Activated B cell treated with CpG ODN at 0.5 μM for 24 hours (primary cell): Measurements from ENCODE around the gene ACVRL1. TPM values are rescaled to one million over a fixed set of nuclear protein-coding genes. Genes with fewer than 3 reads are reported as not detected.

Experiments used
- ATAC-seq: fragments of 200-7000 bp; cut with Tn5 transposase; one replicate; pipeline ENCODE4 v1.10.0; 2021; ENCODE audit warnings: low read depth, mild to moderate bottlenecking, moderate library complexity
- CTCF ChIA-PET: fragments of 350-600 bp; sonication (Branson Sonifier 250); formaldehyde crosslinking; loops from one replicate; lab custom pipeline; 2021; ENCODE audit warnings: antibody characterized with exemption; lab: Charles Lee
- POLR2A ChIA-PET: fragments of 350-600 bp; sonication (Branson Sonifier 250); formaldehyde crosslinking; loops from one replicate; lab custom pipeline; 2021; ENCODE audit warnings: antibody characterized with exemption; lab: Charles Lee
- DNase-seq: peaks from one replicate; pipeline ENCODE4 v3.0.0; 2022
- H3K27ac Mint-ChIP-seq: one replicate; pipeline ENCODE4 v1.8.0; 2020; ENCODE audit warnings: mixed read lengths
- H3K27me3 Mint-ChIP-seq: one replicate; pipeline ENCODE4 v1.8.0; 2021; ENCODE audit warnings: mixed read lengths
- H3K36me3 Mint-ChIP-seq: one replicate; pipeline ENCODE4 v1.8.0; 2021; ENCODE audit warnings: low read depth, mixed read lengths
- H3K4me1 Mint-ChIP-seq: one replicate; pipeline ENCODE4 v1.8.0; 2021; ENCODE audit warnings: mixed read lengths
- H3K4me3 Mint-ChIP-seq: one replicate; pipeline ENCODE4 v1.8.0; 2020; ENCODE audit warnings: mild to moderate bottlenecking, mixed read lengths
- H3K9me3 Mint-ChIP-seq: one replicate; pipeline ENCODE4 v1.8.0; 2020; ENCODE audit warnings: mixed read lengths
- intact Hi-C: fragments of 100-400 bp; cut with micrococcal nuclease; formaldehyde crosslinking; loops from one replicate; pipeline ENCODE4 v1.15.1; 2024
- total RNA-seq: library from RNA; stranded (reverse); gene quantifications from 2 replicates; pipeline ENCODE4 v1.2.3, GENCODE V29; 2022
- TF ChIP-seq, protein P1 (sequence below): fragments of 200-600 bp; IDR thresholded peaks from one replicate; pipeline ENCODE4 v1.8.0; 2022; ENCODE audit warnings: antibody characterized with exemption, mild to moderate bottlenecking

The ACVRL1 gene
- total RNA-seq, 1 donor from 2014 or later, result not detected

DNA sequence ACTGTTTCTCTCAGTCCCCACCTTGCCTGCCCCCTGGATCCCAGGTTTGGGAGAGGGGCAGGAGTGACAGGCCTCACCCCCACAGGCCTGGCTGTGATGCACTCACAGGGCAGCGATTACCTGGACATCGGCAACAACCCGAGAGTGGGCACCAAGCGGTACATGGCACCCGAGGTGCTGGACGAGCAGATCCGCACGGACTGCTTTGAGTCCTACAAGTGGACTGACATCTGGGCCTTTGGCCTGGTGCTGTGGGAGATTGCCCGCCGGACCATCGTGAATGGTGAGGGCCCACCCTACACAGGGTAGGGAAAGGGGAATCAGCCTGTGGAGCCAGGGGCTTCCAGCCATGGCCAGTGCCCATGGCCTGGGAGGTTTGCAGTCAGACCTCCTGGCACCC is 8.6 kb downstream of the ACVRL1 start:
- intact Hi-C loops, result no loop called here
- no peaks in the 10 kb centered on the region for H3K36me3 Mint-ChIP-seq
- ChIA-PET POLR2A (no interaction called here), CTCF (no interaction called here)
- TF ChIP-seq, protein P1, sequence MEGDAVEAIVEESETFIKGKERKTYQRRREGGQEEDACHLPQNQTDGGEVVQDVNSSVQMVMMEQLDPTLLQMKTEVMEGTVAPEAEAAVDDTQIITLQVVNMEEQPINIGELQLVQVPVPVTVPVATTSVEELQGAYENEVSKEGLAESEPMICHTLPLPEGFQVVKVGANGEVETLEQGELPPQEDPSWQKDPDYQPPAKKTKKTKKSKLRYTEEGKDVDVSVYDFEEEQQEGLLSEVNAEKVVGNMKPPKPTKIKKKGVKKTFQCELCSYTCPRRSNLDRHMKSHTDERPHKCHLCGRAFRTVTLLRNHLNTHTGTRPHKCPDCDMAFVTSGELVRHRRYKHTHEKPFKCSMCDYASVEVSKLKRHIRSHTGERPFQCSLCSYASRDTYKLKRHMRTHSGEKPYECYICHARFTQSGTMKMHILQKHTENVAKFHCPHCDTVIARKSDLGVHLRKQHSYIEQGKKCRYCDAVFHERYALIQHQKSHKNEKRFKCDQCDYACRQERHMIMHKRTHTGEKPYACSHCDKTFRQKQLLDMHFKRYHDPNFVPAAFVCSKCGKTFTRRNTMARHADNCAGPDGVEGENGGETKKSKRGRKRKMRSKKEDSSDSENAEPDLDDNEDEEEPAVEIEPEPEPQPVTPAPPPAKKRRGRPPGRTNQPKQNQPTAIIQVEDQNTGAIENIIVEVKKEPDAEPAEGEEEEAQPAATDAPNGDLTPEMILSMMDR, result no peak
- ATAC-seq, result no peak
- no peaks in the 10 kb centered on the region for H3K9me3 Mint-ChIP-seq
- H3K27ac Mint-ChIP-seq, result no peak overlapping the region
- DNase-seq, result no peak
- peaks cover 4% of the 10 kb centered on the region for H3K27me3 Mint-ChIP-seq
- H3K4me3 Mint-ChIP-seq, result no peak overlapping the region
- no peaks in the 10 kb centered on the region for H3K4me1 Mint-ChIP-seq

- no peak for DNase-seq
- Mint-ChIP-seq H3K4me1 (no peaks in the 10 kb centered on the region), H3K27ac (no peak overlapping the region), H3K4me3 (no peak overlapping the region), H3K27me3 (peaks cover 2% of the 10 kb centered on the region), H3K9me3 (no peaks in the 10 kb centered on the region), H3K36me3 (no peaks in the 10 kb centered on the region)
- CTCF ChIA-PET, result no interaction called here
- intact Hi-C loops, result no loop called here
- TF ChIP-seq, protein P1, result no peak
- ATAC-seq, result no peak
- POLR2A ChIA-PET, result no interaction called here
Measured at GRCh38 chr12:51917041-51917590, 9.8 kb downstream of the ACVRL1 start.

DNA sequence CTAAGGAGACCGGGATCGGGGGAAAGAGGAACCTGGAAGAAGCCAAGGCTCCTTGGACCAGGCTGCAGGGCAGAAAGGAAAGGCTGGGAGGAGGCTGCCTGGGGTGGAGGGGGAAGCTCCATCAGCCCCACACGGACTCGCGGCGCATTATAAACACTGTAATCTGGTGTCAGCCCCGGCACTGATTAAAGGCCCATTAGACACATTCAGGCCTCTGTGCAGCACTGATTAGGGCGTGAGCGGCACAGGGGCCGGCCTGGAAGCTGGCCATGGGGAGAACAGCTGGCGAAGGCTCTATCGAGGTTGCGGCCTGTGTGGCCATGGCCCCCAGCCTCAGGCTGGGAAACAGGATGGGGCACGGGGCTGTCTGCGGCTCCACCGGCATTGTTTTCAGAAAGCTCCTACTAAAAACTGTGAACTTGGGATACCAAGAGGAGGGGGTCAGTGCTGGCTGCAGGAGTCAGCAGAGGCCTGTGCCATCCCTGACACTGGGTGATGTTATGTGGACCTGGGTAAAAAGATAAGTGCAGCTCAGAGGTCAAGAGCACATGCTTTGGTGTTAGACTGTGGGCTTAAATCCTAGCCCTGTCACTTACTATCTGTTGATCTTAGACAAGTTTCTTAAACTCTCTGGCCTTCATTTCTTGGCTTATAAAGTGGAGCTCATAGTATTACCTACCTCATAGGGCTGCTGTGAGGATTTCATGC is 10.6 kb downstream of the ACVRL1 start:
- Mint-ChIP-seq H3K27ac (no peak overlapping the region), H3K9me3 (no peaks in the 10 kb centered on the region), H3K36me3 (no peaks in the 10 kb centered on the region), H3K4me1 (peaks cover 6% of the 10 kb centered on the region), H3K27me3 (no peaks in the 10 kb centered on the region), H3K4me3 (no peak overlapping the region)
- ATAC-seq (no peak), DNase-seq (no peak)
- TF ChIP-seq, protein P1, result no peak
- ChIA-PET CTCF (no interaction called here), POLR2A (no interaction called here)
- intact Hi-C loops, result no loop called here

DNA sequence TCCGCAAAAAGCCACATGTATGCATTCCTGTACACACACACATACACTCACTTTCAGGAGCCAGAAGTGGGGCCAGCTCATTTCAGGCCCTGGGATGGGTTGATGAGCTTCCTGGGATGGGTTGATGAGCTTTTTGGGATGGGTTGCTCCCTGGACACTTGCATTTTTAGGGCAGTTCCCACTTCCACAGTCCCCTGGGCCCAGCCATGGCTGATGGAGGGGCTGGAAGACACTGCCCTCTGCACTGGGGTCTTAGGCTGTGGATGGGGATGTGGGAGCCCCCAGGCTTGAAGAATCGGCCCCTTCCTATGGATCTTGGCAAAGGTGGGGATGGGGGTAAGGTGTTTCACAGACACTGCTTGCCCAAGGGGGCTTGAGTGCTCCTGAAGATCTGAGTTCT is 12.7 kb downstream of the ACVRL1 start:
- ChIA-PET CTCF (no interaction called here), POLR2A (no interaction called here)
- H3K9me3 Mint-ChIP-seq, result no peaks in the 10 kb centered on the region
- ATAC-seq (no peak), DNase-seq (no peak)
- H3K27ac Mint-ChIP-seq, result no peak overlapping the region
- TF ChIP-seq, protein P1, result no peak
- no peaks in the 10 kb centered on the region for H3K36me3 Mint-ChIP-seq
- no peak overlapping the region for H3K4me3 Mint-ChIP-seq
- peaks cover 27% of the 10 kb centered on the region for H3K4me1 Mint-ChIP-seq
- H3K27me3 Mint-ChIP-seq, result no peaks in the 10 kb centered on the region
- intact Hi-C loops, result loop anchor here (5.0 kb wide), 1 partner anchor 33 kb away; the partner anchor contains the start of gene ANKRD33

GRCh38 chr12:51921017-51921725 is 13.9 kb downstream of the ACVRL1 start:
- TF ChIP-seq, protein P1, result no peak
- Mint-ChIP-seq H3K27me3 (no peaks in the 10 kb centered on the region), H3K9me3 (no peaks in the 10 kb centered on the region), H3K4me3 (no peak overlapping the region), H3K36me3 (no peaks in the 10 kb centered on the region), H3K4me1 (peaks cover 32% of the 10 kb centered on the region), H3K27ac (no peak overlapping the region)
- POLR2A ChIA-PET, result no interaction called here
- intact Hi-C loops, result loop anchor here (5.0 kb wide), 1 partner anchor 34 kb away; the partner anchor contains the start of gene ANKRD33
- no peak for DNase-seq
- CTCF ChIA-PET, result interaction anchor here (1.1 to 2.9 kb wide), 2 partner anchors 49 to 60 kb away, joined by 5 to 9 read pairs; no protein-coding TSS in a partner anchor
- ATAC-seq, result no peak
